Vagina (tissue), 2 donors: ENCODE data around the gene ITPK1. TPM values are rescaled to one million over a fixed set of nuclear protein-coding genes. Genes with fewer than 3 reads are reported as not detected.

ENCODE experiments used
- DNase-seq, 2 donors: peaks; one replicate each; pipeline ENCODE4 v3.0.0-alpha.2; 2017; ENCODE audit errors: extremely low spot score in 2 of 2
- H3K27ac ChIP-seq: fragments of 200-600 bp; sonication (generic); one replicate; pipeline ENCODE4 v1.5.1; 2019
- H3K27me3 ChIP-seq: fragments of 200-600 bp; sonication (generic); one replicate; pipeline ENCODE4 v1.5.1; 2019
- H3K36me3 ChIP-seq, 2 donors: fragments of 200-600 bp; sonication (generic); one replicate each; pipeline ENCODE4 v1.5.1; 2017 to 2019
- H3K4me1 ChIP-seq: fragments of 200-600 bp; sonication (generic); one replicate; pipeline ENCODE4 v1.5.1; 2019
- H3K4me3 ChIP-seq, 2 donors: fragments of 200-600 bp; sonication (generic); 1 replicate in 1 of 2; 2 replicates in 1 of 2; pipeline ENCODE4 v1.5.1; 2016 to 2019
- H3K9me3 ChIP-seq: fragments of 200-600 bp; sonication (generic); one replicate; pipeline ENCODE4 v1.5.1; 2019
- POLR2A ChIP-seq, 2 donors: fragments of 450-650 bp; IDR thresholded peaks; one replicate each; pipeline ENCODE4 v1.6.1; 2017; ENCODE audit warnings: antibody characterized with exemption in 2 of 2, mild to moderate bottlenecking in 2 of 2, moderate library complexity in 2 of 2
- POLR2AphosphoS5 ChIP-seq, 2 donors: sonication (generic); formaldehyde crosslinking; IDR thresholded peaks; one replicate each; pipeline ENCODE4 v1.9.0; 2017; ENCODE audit warnings: antibody characterized with exemption in 2 of 2, mild to moderate bottlenecking in 2 of 2, low read depth in 1 of 2; ENCODE audit not compliant: insufficient read depth in 1 of 2
- intact Hi-C: fragments of 100-400 bp; cut with DNase I; formaldehyde crosslinking; loops from one replicate; pipeline ENCODE4 v1.15.1; 2023
- total RNA-seq: library from RNA; depleted of rRNA; stranded (reverse); fragments of >200 nt; gene quantifications from one replicate; pipeline ENCODE4 v1.2.3, GENCODE V29; 2016
- TF ChIP-seq, protein P1 (sequence below), 3 experiments: fragments of 450-650 bp in 2 of 3; fragments of 200-600 bp in 1 of 3; sonication (generic) in 1 of 3; IDR thresholded peaks; one replicate each; pipeline ENCODE4 v1.5.1; 2017 to 2019; ENCODE audit warnings: antibody characterized with exemption in 3 of 3, mild to moderate bottlenecking in 2 of 3, moderate library complexity in 2 of 3

Gene ITPK1
- total RNA-seq, 1 donor from 2014 or later: 49.6 TPM

DNA sequence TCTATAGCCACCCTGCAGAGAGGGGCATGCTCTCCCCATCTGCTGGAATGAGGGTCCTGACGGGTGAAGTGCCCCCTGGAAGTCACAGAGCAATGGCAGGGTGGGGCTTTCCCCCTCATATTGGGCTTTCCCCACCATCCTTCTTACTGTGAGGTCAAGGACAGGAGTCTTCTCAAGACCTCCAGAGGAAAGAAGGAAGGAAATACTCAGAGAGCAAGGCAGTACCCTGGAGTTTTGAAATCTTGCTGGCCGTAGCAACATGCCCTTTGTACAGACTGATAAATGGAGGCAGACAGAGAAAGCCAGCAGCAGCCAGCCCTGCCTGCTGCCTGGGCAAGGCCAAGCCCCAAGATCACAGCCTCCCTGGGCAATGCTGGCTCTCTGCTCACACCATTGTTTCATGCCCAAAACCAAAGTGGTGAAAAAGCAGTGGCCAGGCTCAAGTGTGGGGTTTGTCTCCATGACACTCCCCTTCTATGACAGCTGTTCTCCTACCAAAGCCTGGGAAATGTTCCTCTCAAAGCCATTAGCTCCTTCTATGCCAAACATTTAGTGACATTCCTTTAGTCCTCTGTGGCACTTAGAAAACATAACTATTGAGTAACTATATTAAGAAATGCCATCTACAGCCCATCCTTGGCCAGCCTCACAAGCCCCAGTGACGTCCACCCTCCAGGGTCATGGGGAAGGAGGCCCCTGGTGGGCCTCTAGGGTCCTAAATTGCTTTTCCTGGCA lies 13.2 kb upstream of the ITPK1 start:
- Histone ChIP-seq H3K36me3 (no peaks in the 10 kb centered on the region), H3K27ac (no peak overlapping the region)
- TF ChIP-seq POLR2AphosphoS5 (IDR thresholded peaks at IDR 0.05; ENCODE audit: insufficient read depth in 1 of 2, low read depth in 1 of 2) (no peak), POLR2A (IDR thresholded peaks at IDR 0.05) (no peak)
- TF ChIP-seq, protein P1, sequence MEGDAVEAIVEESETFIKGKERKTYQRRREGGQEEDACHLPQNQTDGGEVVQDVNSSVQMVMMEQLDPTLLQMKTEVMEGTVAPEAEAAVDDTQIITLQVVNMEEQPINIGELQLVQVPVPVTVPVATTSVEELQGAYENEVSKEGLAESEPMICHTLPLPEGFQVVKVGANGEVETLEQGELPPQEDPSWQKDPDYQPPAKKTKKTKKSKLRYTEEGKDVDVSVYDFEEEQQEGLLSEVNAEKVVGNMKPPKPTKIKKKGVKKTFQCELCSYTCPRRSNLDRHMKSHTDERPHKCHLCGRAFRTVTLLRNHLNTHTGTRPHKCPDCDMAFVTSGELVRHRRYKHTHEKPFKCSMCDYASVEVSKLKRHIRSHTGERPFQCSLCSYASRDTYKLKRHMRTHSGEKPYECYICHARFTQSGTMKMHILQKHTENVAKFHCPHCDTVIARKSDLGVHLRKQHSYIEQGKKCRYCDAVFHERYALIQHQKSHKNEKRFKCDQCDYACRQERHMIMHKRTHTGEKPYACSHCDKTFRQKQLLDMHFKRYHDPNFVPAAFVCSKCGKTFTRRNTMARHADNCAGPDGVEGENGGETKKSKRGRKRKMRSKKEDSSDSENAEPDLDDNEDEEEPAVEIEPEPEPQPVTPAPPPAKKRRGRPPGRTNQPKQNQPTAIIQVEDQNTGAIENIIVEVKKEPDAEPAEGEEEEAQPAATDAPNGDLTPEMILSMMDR (IDR thresholded peaks at IDR 0.05): no peak

DNA sequence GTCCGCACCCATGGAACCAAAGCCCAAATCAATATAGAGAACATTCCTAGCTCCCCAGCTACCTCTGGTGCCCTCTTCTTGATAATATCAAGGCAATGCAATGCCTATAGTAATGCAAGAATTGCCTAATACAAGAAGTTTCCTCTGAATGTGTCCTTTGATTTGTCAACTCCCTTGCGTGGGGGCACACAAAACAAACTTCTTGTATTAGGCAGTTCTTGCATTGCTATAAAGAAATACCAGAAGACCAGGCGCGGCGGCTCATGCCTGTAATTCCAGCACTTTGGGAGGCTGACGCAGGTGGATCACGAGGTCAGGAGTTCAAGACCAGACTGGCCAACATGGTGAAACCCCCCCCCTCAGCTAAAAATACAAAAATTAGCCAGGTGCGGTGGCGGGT lies 10.4 kb upstream of the ITPK1 start:
- Histone ChIP-seq H3K9me3 (no peaks in the 10 kb centered on the region), H3K27me3 (no peaks in the 10 kb centered on the region), H3K36me3 (no peaks in the 10 kb centered on the region), H3K4me3 (no peak overlapping the region), H3K27ac (no peak overlapping the region), H3K4me1 (no peaks in the 10 kb centered on the region)
- intact Hi-C loops: no loop called here
- DNase-seq: no peak
- TF ChIP-seq POLR2AphosphoS5 (IDR thresholded peaks at IDR 0.05; ENCODE audit: insufficient read depth in 1 of 2, low read depth in 1 of 2): no peak

More for the DNA sequence above, 13.2 kb upstream of the ITPK1 start:
- Histone ChIP-seq H3K4me3 (no peak overlapping the region), H3K9me3 (no peaks in the 10 kb centered on the region), H3K4me1 (peaks cover 18% of the 10 kb centered on the region), H3K27me3 (no peaks in the 10 kb centered on the region)
- DNase-seq: no peak
- intact Hi-C loops: no loop called here

DNA sequence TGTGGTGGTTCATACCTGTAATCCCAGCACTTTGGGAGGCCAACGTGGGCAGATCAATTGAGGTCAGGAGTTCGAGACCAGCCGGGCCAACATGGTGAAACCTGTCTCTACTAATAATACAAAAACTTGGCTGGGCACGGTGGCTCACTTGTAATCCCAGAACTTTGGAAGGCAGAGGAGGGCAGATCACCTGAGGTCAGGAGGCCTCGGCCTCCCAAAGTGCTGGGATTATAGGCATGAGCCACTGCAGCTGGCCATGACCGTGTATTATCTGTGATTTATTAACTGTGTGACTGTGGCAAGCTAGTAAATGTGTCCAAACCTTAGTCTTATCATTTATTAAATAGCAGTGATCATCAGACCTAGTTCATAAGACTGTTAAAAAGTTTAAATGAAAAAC lies 7.1 kb upstream of the ITPK1 start:
- no peak for DNase-seq
- TF ChIP-seq, protein P1 (IDR thresholded peaks at IDR 0.05): no peak
- TF ChIP-seq POLR2AphosphoS5 (IDR thresholded peaks at IDR 0.05; ENCODE audit: insufficient read depth in 1 of 2, low read depth in 1 of 2) (no peak), POLR2A (IDR thresholded peaks at IDR 0.05) (no peak)
- intact Hi-C loops: no loop called here

DNA sequence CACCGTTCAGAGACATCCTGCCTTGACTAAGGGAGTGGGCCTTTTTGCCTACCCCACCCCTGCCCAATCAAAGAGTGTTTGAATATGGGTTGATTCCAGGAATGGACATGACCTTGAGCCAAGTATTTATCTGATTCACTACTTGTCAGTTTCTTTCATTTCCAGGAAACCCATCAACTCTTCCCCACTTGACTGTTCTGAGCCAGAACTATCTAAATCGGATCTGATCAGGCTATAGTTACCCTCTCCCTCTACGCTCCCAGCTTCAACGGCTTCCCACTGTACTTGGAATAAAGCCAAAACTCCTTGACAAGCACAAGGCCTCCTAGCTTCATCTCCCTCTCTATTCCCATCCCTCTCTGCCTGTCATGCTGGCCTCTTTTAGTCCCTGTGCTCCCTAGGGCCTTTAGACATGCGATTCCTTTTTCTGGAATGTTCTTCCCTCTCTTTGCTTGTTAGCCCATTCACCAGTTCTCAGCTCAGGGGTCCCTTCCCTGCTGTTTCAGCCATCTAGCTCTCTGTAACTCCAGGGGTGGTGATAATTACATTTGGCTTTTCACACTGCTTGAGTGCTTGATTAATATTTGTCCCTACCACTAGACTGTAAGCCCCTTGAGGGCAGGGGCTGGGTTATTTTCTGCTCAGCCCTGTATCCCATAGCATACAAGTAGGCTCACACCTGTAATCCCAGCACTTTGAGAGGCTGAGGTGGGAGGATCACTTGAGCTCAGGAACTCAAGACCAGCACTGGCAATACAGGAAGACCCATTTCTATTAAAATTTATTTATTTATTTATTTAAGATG lies 5.5 kb upstream of the ITPK1 start:
- no peaks in the 10 kb centered on the region for H3K9me3 ChIP-seq
- H3K4me1 ChIP-seq: peaks cover 9% of the 10 kb centered on the region
- DNase-seq: no peak
- no peak overlapping the region for H3K27ac ChIP-seq
- intact Hi-C loops: no loop called here
- no peak overlapping the region for H3K4me3 ChIP-seq
- TF ChIP-seq POLR2AphosphoS5 (IDR thresholded peaks at IDR 0.05; ENCODE audit: insufficient read depth in 1 of 2, low read depth in 1 of 2) (no peak), POLR2A (IDR thresholded peaks at IDR 0.05) (no peak)
- TF ChIP-seq, protein P1 (IDR thresholded peaks at IDR 0.05): no peak
- no peaks in the 10 kb centered on the region for H3K36me3 ChIP-seq
- no peaks in the 10 kb centered on the region for H3K27me3 ChIP-seq

More for the DNA sequence above, 7.1 kb upstream of the ITPK1 start:
- Histone ChIP-seq H3K27me3 (no peaks in the 10 kb centered on the region), H3K9me3 (no peaks in the 10 kb centered on the region), H3K27ac (no peak overlapping the region), H3K36me3 (no peaks in the 10 kb centered on the region), H3K4me1 (no peaks in the 10 kb centered on the region), H3K4me3 (no peak overlapping the region)

DNA sequence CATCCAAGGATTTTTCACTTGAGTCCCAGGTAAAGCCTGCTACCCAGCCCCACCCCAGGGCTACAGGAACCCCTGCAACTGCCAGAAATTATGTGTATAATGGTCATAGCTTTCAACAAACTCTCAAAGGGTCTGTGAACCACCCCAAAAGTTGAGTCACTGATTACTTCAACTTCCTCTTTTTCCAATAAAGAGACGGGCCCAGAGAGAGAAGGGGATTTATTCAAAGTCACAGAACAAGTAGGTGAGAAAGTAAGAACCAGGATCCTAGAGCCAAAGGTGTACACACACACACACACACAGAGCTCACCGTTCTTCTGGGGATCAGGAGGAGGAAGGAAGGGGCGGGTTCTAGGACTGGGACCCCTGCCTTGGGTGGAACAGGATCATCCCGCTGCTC lies 4.8 kb upstream of the ITPK1 start:
- no peak overlapping the region for H3K4me3 ChIP-seq
- no peaks in the 10 kb centered on the region for H3K36me3 ChIP-seq
- TF ChIP-seq POLR2AphosphoS5 (IDR thresholded peaks at IDR 0.05; ENCODE audit: insufficient read depth in 1 of 2, low read depth in 1 of 2) (no peak), POLR2A (IDR thresholded peaks at IDR 0.05) (no peak)
- TF ChIP-seq, protein P1 (IDR thresholded peaks at IDR 0.05): no peak
- H3K9me3 ChIP-seq: no peaks in the 10 kb centered on the region
- H3K27me3 ChIP-seq: no peaks in the 10 kb centered on the region
- DNase-seq: no peak
- no peak overlapping the region for H3K27ac ChIP-seq
- H3K4me1 ChIP-seq: peaks cover 12% of the 10 kb centered on the region
- intact Hi-C loops: no loop called here
